HCT116 (cell line): ENCODE results near the gene GOLIM4.

Source experiments
- CEBPB ChIP-seq: IDR thresholded peaks from 2 replicates; pipeline ENCODE4 v1.6.1; 2012; ENCODE audit warnings: low read depth
- EZH2 ChIP-seq: fragments of 200-600 bp; sonication (generic); IDR thresholded peaks from 2 replicates; pipeline ENCODE4 v1.6.1; 2017; ENCODE audit warnings: antibody characterized with exemption, mixed run types
- POLR2A ChIP-seq: IDR thresholded peaks from 2 replicates; pipeline ENCODE4 v1.7.0; 2011; ENCODE audit warnings: borderline replicate concordance; ENCODE audit not compliant: insufficient read depth, insufficient read length; ENCODE audit errors: extremely low read depth
- POLR2AphosphoS5 ChIP-seq: IDR thresholded peaks from 2 replicates; pipeline ENCODE4 v1.6.1; 2011; ENCODE audit warnings: mild to moderate bottlenecking, low read depth, low read length, moderate library complexity
- SP1 ChIP-seq: IDR thresholded peaks from 2 replicates; pipeline ENCODE4 v1.6.1; 2012; ENCODE audit warnings: low read depth
- ZFX ChIP-seq: fragments of 450-650 bp; IDR thresholded peaks from 2 replicates; pipeline ENCODE4 v1.6.1; 2017
- TF ChIP-seq, protein P1 (sequence below), 3 experiments: fragments of 200-600 bp in 1 of 3; sonication (generic) in 1 of 3; IDR thresholded peaks in 2 of 3; conservative IDR thresholded peaks in 1 of 3; 2 replicates each; pipeline ENCODE4 v1.5.1; 2012 to 2017; ENCODE audit warnings: low read depth in 2 of 3, low read length in 2 of 3, antibody characterized with exemption in 1 of 3, borderline replicate concordance in 1 of 3, control low read depth in 1 of 3, mild to moderate bottlenecking in 1 of 3, mixed read lengths in 1 of 3, mixed run types in 1 of 3, moderate library complexity in 1 of 3; ENCODE audit not compliant: insufficient read depth in 1 of 3
- TF ChIP-seq, protein P2 (sequence below): IDR thresholded peaks from 2 replicates; pipeline ENCODE4 v1.6.1; 2012

DNA sequence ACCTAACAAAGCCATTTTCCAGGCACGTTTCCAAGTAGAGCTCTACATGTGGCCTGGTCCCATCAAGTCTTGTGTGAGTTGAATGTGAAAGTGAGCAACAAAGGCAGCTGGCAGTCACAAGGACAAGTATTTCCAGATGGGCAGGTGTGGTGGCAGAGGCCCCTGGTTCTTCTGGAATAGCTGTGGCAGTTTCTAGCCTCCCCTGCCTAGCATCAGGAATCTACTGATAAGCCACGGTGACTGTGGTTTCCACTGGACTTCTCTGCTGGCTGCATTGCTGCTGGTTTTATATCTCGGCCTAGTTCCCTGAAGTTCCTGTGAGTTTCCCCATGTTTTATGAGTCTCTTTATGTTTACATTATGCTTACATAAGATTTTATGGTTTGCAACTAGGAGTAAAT is 117.7 kb downstream of the GOLIM4 start:
- TF ChIP-seq, protein P1, sequence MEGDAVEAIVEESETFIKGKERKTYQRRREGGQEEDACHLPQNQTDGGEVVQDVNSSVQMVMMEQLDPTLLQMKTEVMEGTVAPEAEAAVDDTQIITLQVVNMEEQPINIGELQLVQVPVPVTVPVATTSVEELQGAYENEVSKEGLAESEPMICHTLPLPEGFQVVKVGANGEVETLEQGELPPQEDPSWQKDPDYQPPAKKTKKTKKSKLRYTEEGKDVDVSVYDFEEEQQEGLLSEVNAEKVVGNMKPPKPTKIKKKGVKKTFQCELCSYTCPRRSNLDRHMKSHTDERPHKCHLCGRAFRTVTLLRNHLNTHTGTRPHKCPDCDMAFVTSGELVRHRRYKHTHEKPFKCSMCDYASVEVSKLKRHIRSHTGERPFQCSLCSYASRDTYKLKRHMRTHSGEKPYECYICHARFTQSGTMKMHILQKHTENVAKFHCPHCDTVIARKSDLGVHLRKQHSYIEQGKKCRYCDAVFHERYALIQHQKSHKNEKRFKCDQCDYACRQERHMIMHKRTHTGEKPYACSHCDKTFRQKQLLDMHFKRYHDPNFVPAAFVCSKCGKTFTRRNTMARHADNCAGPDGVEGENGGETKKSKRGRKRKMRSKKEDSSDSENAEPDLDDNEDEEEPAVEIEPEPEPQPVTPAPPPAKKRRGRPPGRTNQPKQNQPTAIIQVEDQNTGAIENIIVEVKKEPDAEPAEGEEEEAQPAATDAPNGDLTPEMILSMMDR (IDR thresholded peaks at IDR 0.05 in 2 of 3, conservative IDR thresholded peaks at IDR 0.05 in 1 of 3; ENCODE audit: borderline replicate concordance in 1 of 3, insufficient read depth in 1 of 3, low read depth in 2 of 3, low read length in 2 of 3), result no peak
- TF ChIP-seq POLR2AphosphoS5 (no peak), SP1 (no peak), POLR2A (no peak), CEBPB (no peak), ZFX (no peak), EZH2 (no peak)
- TF ChIP-seq, protein P2, sequence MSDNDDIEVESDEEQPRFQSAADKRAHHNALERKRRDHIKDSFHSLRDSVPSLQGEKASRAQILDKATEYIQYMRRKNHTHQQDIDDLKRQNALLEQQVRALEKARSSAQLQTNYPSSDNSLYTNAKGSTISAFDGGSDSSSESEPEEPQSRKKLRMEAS, result no peak
